Activated CD4-positive, alpha-beta T cell treated with anti-CD3 and anti-CD28 coated beads for 48 hours (primary cell): ENCODE measurements around the gene TCTN3.
A peak's percentile ranks its signal among the peaks of the same experiment; 100 is the strongest.
"Not testable (repeated sequence)": the region's sequence is repeated elsewhere in the genome, so short reads cannot be mapped to it uniquely, and the experiment has no call there.

Source experiments
- DNase-seq: peaks from one replicate; pipeline ENCODE4 v3.0.0-alpha.2; 2020

TCTN3 gene

GRCh38 chr10:95693668-95694534 is at the start of gene TCTN3:
TSS of gene TCTN3 (minus strand) at chr10:95693927. CDS start at chr10:95693899, 28 bp downstream.
- DNase-seq: peak; percentile 95

GRCh38 chr10:95742962-95743535 is 49.3 kb upstream of the TCTN3 start:
- DNase-seq: no peak

- DNase-seq: no peak
Measured at GRCh38 chr10:95742485-95742884, 48.8 kb upstream of the TCTN3 start.

- DNase-seq: no peak
Measured at GRCh38 chr10:95741807-95742467, 48.2 kb upstream of the TCTN3 start.

GRCh38 chr10:95739056-95739455 is 45.3 kb upstream of the TCTN3 start:
- DNase-seq: no peak

- DNase-seq: not testable (repeated sequence)
Measured at GRCh38 chr10:95732907-95733306, 39.2 kb upstream of the TCTN3 start.

GRCh38 chr10:95730233-95730632 is 36.5 kb upstream of the TCTN3 start:
- DNase-seq: no peak

GRCh38 chr10:95729323-95730055 is 35.8 kb upstream of the TCTN3 start:
- DNase-seq: no peak

- no peak for DNase-seq
Measured at GRCh38 chr10:95728526-95728925, 34.8 kb upstream of the TCTN3 start.

GRCh38 chr10:95722496-95722895 is 28.8 kb upstream of the TCTN3 start:
- DNase-seq: not testable (repeated sequence)

- not testable (repeated sequence) for DNase-seq
Measured at GRCh38 chr10:95720745-95721144, 27.0 kb upstream of the TCTN3 start.

- no peak for DNase-seq
Measured at GRCh38 chr10:95716866-95717265, 23.1 kb upstream of the TCTN3 start.

- DNase-seq: no peak
Measured at GRCh38 chr10:95716466-95716865, 22.7 kb upstream of the TCTN3 start.

- no peak for DNase-seq
Measured at GRCh38 chr10:95711492-95711891, 17.8 kb upstream of the TCTN3 start.

- DNase-seq: no peak
Measured at GRCh38 chr10:95706990-95707389, 13.3 kb upstream of the TCTN3 start.

GRCh38 chr10:95706573-95706972 is 12.8 kb upstream of the TCTN3 start:
- no peak for DNase-seq

GRCh38 chr10:95698415-95698814 is 4.7 kb upstream of the TCTN3 start:
- DNase-seq: no peak

GRCh38 chr10:95697429-95697828 is 3.7 kb upstream of the TCTN3 start:
- DNase-seq: no peak

- DNase-seq: no peak
Measured at GRCh38 chr10:95694665-95695064, 938 bp upstream of the TCTN3 start.

- DNase-seq: no peak
Measured at GRCh38 chr10:95693071-95693667, 558 bp downstream of the TCTN3 start.

GRCh38 chr10:95691281-95691680 is 2.4 kb downstream of the TCTN3 start:
- no peak for DNase-seq

- DNase-seq: no peak
Measured at GRCh38 chr10:95688648-95689047, 5.1 kb downstream of the TCTN3 start.

- DNase-seq: no peak
Measured at GRCh38 chr10:95683966-95684365, 9.8 kb downstream of the TCTN3 start.
